DND-41 (cell line): ENCODE measurements around the gene SULF2.

Experiments used
- EZH2 ChIP-seq: IDR thresholded peaks from 3 replicates; pipeline ENCODE4 v1.6.1; 2012; ENCODE audit warnings: borderline replicate concordance, low read depth, mild to moderate bottlenecking, moderate library complexity, low read length, inconsistent platforms; ENCODE audit not compliant: severe bottlenecking
- TF ChIP-seq, protein P1 (sequence below): IDR thresholded peaks from 2 replicates; pipeline ENCODE4 v1.5.1; 2012; ENCODE audit warnings: borderline replicate concordance, low read length, moderate library complexity, mild to moderate bottlenecking; ENCODE audit not compliant: poor library complexity, severe bottlenecking; ENCODE audit errors: extremely low read depth

- TF ChIP-seq, protein P1, sequence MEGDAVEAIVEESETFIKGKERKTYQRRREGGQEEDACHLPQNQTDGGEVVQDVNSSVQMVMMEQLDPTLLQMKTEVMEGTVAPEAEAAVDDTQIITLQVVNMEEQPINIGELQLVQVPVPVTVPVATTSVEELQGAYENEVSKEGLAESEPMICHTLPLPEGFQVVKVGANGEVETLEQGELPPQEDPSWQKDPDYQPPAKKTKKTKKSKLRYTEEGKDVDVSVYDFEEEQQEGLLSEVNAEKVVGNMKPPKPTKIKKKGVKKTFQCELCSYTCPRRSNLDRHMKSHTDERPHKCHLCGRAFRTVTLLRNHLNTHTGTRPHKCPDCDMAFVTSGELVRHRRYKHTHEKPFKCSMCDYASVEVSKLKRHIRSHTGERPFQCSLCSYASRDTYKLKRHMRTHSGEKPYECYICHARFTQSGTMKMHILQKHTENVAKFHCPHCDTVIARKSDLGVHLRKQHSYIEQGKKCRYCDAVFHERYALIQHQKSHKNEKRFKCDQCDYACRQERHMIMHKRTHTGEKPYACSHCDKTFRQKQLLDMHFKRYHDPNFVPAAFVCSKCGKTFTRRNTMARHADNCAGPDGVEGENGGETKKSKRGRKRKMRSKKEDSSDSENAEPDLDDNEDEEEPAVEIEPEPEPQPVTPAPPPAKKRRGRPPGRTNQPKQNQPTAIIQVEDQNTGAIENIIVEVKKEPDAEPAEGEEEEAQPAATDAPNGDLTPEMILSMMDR: no peak
- TF ChIP-seq EZH2: no peak
These were observed 1.3 kb downstream of the SULF2 start for GRCh38 chr20:47783828-47784598.
